ENCODE results near the gene DTX4. TPM values are rescaled to one million over a fixed set of nuclear protein-coding genes. Genes with fewer than 3 reads are reported as not detected.

The DTX4 gene
- total and polyA plus RNA-seq, 8 donors: 5.4 to 58.0 (median 18.3) TPM

- H3K9me3 ChIP-seq: no peaks in the 10 kb centered on the region
- intact Hi-C loops (cut with DNase I; ENCODE audit: low total_unique reads): no loop called here
- TF ChIP-seq, protein P1, sequence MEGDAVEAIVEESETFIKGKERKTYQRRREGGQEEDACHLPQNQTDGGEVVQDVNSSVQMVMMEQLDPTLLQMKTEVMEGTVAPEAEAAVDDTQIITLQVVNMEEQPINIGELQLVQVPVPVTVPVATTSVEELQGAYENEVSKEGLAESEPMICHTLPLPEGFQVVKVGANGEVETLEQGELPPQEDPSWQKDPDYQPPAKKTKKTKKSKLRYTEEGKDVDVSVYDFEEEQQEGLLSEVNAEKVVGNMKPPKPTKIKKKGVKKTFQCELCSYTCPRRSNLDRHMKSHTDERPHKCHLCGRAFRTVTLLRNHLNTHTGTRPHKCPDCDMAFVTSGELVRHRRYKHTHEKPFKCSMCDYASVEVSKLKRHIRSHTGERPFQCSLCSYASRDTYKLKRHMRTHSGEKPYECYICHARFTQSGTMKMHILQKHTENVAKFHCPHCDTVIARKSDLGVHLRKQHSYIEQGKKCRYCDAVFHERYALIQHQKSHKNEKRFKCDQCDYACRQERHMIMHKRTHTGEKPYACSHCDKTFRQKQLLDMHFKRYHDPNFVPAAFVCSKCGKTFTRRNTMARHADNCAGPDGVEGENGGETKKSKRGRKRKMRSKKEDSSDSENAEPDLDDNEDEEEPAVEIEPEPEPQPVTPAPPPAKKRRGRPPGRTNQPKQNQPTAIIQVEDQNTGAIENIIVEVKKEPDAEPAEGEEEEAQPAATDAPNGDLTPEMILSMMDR (IDR thresholded peaks at IDR 0.05): no peak
- no peak for TF ChIP-seq POLR2AphosphoS5 (IDR thresholded peaks at IDR 0.05)
- TF ChIP-seq EP300 (IDR thresholded peaks at IDR 0.05): no peak
- no peak for TF ChIP-seq POLR2A (IDR thresholded peaks at IDR 0.05)
- peak overlapping the region; percentile 52 to 81 (median 63) for H3K4me3 ChIP-seq
- peaks cover 16 to 54% (median 40%) of the 10 kb centered on the region in 4 donors for H3K4me1 ChIP-seq
- peak overlapping the region; percentile 64 to 99 (median 93) for H3K27ac ChIP-seq
- no peaks in the 10 kb centered on the region for H3K27me3 ChIP-seq
- H3K36me3 ChIP-seq: peaks cover 0 to 16% (median 5%) of the 10 kb centered on the region in 4 donors
- 81 to 91% (median 88%) methylated on average over 1 of the region's 1 CpG for WGBS, 5 donors
- no peak for DNase-seq
Measured at GRCh38 chr11:59144096-59144495, 27.8 kb upstream of the DTX4 start.

DNA sequence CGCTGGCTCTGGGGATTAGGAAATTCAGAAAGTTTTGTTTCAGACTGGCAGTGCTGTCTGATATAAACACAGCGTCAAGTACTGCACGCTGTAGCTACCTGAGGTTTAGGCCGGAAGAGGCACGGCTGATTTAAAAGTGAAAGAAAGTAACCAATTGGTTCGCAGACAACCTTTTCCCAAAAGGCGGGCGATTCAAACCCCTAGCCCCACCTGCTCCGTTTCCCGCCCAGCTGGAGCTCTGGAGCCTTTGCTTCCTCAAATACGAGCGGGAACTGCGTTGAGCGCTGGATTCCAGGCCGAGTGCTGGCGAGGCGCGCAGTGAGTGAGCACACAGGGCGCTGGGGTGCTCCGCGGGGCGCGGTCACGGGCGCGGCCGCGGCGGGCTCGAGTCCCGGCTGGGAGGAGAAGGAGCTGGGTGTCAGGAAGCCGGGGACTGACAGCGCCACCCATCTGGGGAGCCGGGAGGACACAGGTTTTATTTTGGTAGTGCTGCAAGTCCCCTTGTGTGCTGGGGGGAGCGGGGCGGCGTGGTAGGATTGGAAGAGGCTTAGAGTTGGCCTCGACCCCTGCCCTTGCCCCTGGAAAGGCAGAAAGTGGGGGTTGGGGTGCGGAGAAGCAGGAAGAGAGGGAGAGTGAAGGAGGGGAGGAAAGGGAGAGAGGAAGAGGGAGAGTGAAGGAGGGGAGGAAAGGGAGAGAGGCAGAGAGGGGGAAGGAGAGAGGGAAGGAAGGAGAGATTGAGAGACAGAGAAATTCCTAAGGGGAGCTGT is 27.2 kb upstream of the DTX4 start:
- Histone ChIP-seq H3K27ac (peak overlapping the region; percentile 72 to 99 (median 93)), H3K36me3 (peaks cover 0 to 18% (median 10%) of the 10 kb centered on the region in 4 donors), H3K4me3 (peak overlapping the region; percentile 52 to 81 (median 63)), H3K9me3 (no peaks in the 10 kb centered on the region), H3K27me3 (no peaks in the 10 kb centered on the region), H3K4me1 (peaks cover 16 to 54% (median 40%) of the 10 kb centered on the region in 4 donors)
- peak; percentile 76 to 95 for DNase-seq
- TF ChIP-seq POLR2AphosphoS5 (IDR thresholded peaks at IDR 0.05): peak in 2 of 3 donors; percentile 55 to 70
- TF ChIP-seq, protein P1 (IDR thresholded peaks at IDR 0.05): peak in 1 of 7 experiments; percentile 8
- TF ChIP-seq EP300 (IDR thresholded peaks at IDR 0.05): no peak
- intact Hi-C loops (cut with DNase I; ENCODE audit: low total_unique reads): no loop called here
- WGBS, 5 donors: 1 to 2% (median 2%) methylated on average over 38 to 39 of the region's 39 CpGs

- intact Hi-C loops (cut with DNase I; ENCODE audit: low total_unique reads): no loop called here
- 50 to 61% (median 53%) methylated on average over 4 of the region's 4 CpGs for WGBS, 5 donors
- H3K9me3 ChIP-seq: no peaks in the 10 kb centered on the region
Measured at GRCh38 chr11:59145534-59145933, 26.4 kb upstream of the DTX4 start.

DNA sequence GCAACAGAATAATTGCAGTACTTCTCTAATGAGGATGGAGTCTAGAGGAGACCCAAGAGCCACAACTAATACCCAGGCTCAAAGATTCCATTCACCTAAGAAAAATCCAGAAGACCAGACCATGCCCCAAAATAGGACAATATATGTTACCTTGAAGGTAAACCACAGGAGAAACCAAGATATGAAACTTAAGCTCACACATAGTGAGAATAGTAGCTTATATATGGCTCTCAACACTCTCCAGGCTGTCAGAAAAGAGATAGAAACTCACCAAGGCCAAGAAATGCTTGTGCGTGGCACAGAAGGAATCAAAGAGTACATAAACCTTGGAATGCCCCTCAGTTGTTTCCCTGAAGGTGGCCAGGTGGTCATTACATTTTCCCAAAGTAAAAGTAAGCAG is 20.2 kb upstream of the DTX4 start:
- TF ChIP-seq POLR2AphosphoS5 (IDR thresholded peaks at IDR 0.05) (no peak), EP300 (IDR thresholded peaks at IDR 0.05) (no peak), POLR2A (IDR thresholded peaks at IDR 0.05) (no peak)
- TF ChIP-seq, protein P1 (IDR thresholded peaks at IDR 0.05): no peak
- H3K27me3 ChIP-seq: no peaks in the 10 kb centered on the region
- no peaks in the 10 kb centered on the region for H3K9me3 ChIP-seq
- peaks cover 0 to 42% (median 27%) of the 10 kb centered on the region in 4 donors for H3K36me3 ChIP-seq
- intact Hi-C loops (cut with DNase I; ENCODE audit: low total_unique reads): loop anchor here (10.0 kb wide), 1 partner anchor 47 kb away; the partner anchor contains the start of gene FAM111B
- DNase-seq: no peak
- no peak overlapping the region for H3K27ac ChIP-seq
- H3K4me1 ChIP-seq: peaks cover 0 to 8% (median 2%) of the 10 kb centered on the region in 4 donors
- 62 to 84% (median 73%) methylated on average over 1 of the region's 1 CpG for WGBS, 5 donors
- no peak overlapping the region for H3K4me3 ChIP-seq

More at GRCh38 chr11:59145534-59145933, 26.4 kb upstream of the DTX4 start:
- H3K4me1 ChIP-seq: peaks cover 16 to 54% (median 40%) of the 10 kb centered on the region in 4 donors
- no peak for DNase-seq
- peaks cover 0 to 24% (median 13%) of the 10 kb centered on the region in 4 donors for H3K36me3 ChIP-seq
- TF ChIP-seq POLR2AphosphoS5 (IDR thresholded peaks at IDR 0.05): peak in 1 of 3 donors; percentile 7
- no peak for TF ChIP-seq EP300 (IDR thresholded peaks at IDR 0.05)
- peak overlapping the region in 4 of 5 donors; percentile 92 to 99 (median 95) for H3K27ac ChIP-seq
- H3K4me3 ChIP-seq: peak overlapping the region in 3 of 4 donors; percentile 57 to 81 (median 69)
- no peaks in the 10 kb centered on the region for H3K27me3 ChIP-seq
